Loucy (cell line): ENCODE data around the gene HTR7.
"Not testable (repeated sequence)": the region's sequence is repeated elsewhere in the genome, so short reads cannot be mapped to it uniquely, and the experiment has no call there.

ENCODE experiments used
- CTCF ChIP-seq: fragments of 200-600 bp; sonication (generic); conservative IDR thresholded peaks from 2 replicates; pipeline ENCODE4 v1.5.1; 2014; ENCODE audit warnings: mild to moderate bottlenecking, antibody characterized with exemption, low read length
- EZH2phosphoT487 ChIP-seq: fragments of 200-600 bp; IDR thresholded peaks from 2 replicates; pipeline ENCODE4 v1.6.1; 2018; ENCODE audit warnings: antibody characterized with exemption, mild to moderate bottlenecking, moderate library complexity, borderline replicate concordance

DNA sequence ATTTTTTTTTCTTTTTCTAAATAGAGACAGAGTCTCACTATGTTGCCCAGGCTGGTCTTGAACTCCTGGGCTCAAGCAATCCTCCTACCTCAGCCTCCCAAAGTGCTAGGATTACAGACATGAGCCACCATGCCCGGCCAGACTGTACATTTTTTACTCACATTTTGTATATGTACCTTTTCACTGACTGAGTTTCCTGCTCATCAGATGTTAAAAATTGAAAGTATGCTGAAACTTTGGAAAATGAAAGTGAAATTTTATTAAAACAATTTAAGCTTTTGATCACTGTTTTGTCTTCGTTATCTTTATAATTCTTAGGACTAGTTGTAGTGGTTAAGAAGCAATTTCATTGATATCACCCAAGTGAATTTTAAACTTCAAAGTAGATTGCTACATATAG, 39.1 kb upstream of the HTR7 start:
- not testable (repeated sequence) for TF ChIP-seq CTCF, EZH2phosphoT487
